ENCODE data around the gene ZNF219.
A peak's percentile ranks its signal among the peaks of the same experiment; 100 is the strongest.

Gene ZNF219

GRCh38 chr14:21086908-21087293, 11.6 kb downstream of the ZNF219 start:
- DNase-seq (ENCODE audit: low read depth), result no peak

DNA sequence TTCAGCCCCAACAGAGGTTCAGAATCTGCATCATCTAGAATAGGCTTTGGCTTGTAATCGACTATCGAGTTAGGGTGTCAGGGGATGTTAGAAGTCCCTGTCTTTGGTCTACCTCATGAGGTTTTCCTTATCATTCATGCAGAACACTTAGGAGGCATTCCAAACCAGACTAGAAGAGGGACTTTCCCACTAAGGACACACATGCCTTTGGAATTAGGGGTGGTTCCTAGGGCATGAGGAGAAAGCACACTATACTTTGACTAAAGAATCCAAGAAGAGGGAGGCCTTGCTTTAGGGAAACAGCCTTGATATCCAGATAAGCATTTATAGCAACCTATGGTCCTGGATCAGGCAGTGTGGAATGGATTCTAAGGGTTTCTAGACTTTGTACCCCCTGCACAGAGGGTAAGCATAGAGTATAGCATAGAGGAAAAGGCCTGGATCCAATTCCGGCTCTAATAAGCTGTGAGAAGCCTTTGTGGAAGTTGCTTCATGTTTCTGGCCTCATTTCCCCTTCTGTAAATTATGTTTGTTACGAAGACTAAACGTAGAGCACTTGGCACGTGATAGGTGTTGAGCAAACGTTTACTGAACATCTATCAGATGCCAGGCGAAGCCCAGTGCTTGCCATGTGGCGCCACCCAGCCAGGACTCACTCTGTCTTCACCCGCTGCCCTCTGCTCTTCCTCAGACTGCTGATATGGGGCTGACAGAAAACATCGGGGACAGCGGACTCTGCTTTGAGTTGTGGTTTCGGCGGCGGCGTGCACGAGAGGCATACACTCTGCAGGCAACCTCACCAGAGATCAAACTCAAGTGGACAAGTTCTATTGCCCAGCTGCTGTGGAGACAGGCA, 13.2 kb downstream of the ZNF219 start:
- DNase-seq (ENCODE audit: low read depth), result peak; percentile 51

DNA sequence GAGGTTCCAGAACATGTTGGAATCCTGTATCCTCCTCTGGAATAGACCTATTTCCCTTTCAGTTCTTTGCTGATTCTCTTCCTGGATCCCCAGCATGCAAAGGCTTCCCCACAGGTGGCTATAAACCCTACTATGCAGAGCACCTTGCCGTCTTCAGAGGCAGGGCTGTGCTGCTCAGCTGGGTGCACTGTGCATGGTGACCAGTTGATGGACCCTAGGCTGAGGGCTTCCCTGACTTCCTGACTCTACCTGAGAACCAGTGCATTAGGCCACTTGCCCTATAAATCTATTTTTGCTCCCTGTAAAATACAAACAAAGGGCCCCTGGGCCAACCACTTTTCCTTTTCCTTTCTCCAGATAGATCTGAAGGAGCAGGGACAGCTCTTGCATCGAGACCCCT, 14.1 kb downstream of the ZNF219 start:
- no peak for DNase-seq (ENCODE audit: low read depth)

- no peak for DNase-seq (ENCODE audit: low read depth)
These were observed 14.7 kb downstream of the ZNF219 start for GRCh38 chr14:21083565-21084325.

GRCh38 chr14:21081521-21082142, 16.8 kb downstream of the ZNF219 start:
- no peak for DNase-seq (ENCODE audit: low read depth)

- no peak for DNase-seq (ENCODE audit: low read depth)
These were observed 19.7 kb downstream of the ZNF219 start for GRCh38 chr14:21078726-21079125.

GRCh38 chr14:21078287-21078686, 20.2 kb downstream of the ZNF219 start:
- no peak for DNase-seq (ENCODE audit: low read depth)

GRCh38 chr14:21077672-21078071, 20.8 kb downstream of the ZNF219 start:
- no peak for DNase-seq (ENCODE audit: low read depth)

- no peak for DNase-seq (ENCODE audit: low read depth)
These were observed 22.6 kb downstream of the ZNF219 start for GRCh38 chr14:21075719-21076437.

GRCh38 chr14:21074398-21075272, 23.8 kb downstream of the ZNF219 start:
- DNase-seq (ENCODE audit: low read depth), result no peak

- DNase-seq (ENCODE audit: low read depth), result no peak
These were observed 24.5 kb downstream of the ZNF219 start for GRCh38 chr14:21073921-21074320.

DNA sequence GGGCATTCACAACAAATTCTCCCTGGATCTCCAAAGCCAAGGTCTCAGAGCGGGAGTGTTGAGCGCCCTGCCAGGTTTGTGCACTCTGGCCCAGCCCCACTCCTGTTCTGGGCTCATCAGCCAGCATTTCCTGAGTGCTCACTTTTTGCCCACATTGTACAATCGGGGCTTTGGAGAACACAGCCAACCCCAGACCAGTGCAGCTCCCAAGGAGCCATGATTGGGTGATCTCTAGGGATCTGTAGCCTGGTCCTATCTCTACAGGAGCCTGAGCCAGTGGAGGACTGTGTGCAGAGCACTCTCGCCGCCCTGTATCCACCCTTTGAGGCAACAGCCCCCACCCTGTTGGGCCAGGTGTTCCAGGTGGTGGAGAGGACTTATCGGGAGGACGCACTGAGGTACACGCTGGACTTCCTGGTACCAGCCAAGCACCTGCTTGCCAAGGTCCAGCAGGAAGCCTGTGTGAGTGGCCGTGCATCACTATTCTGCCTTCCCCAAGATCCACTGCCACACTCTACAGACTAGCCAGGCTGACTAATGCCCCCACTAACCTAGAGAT, 25.6 kb downstream of the ZNF219 start:
- no peak for DNase-seq (ENCODE audit: low read depth)

DNA sequence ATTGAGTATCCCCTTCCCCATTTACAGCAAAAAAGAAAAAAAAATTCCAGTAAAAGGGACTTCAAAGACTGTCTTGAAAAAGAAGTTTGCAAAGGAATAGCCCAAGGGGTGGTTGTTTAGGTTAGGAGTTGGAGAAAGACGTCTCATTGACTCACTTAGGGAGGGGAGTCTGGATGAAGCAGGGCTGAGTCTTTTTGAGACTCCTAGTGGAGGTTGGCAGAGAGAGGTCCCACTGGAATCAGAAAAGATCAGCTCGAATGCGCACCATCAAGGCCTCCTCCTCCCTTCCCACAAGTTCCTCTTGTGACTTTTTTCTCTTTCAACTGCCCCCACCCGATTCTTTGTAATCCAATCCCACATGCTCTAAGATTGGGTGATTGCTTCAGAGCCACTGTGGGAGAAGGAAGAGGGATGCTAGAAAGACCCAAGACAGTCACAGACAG, 26.4 kb downstream of the ZNF219 start:
- peak; percentile 63 for DNase-seq (ENCODE audit: low read depth)

DNA sequence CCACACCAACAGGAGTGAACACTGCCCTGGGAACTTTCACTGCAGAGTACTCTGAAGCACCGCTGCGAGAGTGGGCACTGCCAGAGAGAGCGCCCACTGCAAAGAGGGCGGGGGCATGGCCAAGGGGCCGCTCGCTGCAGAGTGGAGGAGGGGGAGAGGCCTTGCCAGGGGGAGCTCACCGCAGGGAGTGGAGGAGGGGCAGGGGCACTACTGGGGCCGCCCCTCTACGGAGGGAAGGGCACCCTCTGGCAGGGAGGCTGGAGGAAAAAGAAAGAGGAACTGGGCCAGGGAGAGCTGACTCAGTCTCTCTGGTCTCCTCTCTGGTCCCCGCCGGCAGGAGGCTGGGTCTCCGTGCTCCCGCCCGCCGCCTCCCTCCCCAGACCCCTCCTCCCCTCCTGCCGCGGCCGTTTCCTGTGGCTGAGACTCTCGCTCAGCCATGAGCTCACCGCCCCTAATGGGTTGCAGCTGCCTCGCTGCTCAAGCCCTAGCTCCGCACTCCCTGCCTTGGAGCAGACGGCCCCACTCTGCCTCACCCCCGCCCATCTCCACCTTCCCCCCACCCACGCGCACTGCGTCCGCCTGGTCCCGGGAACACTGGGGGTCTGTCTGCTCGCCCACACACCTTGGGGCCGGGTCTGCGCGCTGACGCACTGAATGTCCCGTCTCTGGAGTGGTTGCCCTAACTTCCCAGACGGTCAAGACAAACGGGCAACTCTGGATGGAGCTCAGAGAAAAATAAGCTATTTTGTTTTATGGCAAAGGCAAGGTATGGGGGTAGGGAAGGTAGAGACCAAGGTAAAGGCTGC, 27.0 kb downstream of the ZNF219 start:
- peak; percentile 68 for DNase-seq (ENCODE audit: low read depth)

GRCh38 chr14:21070610-21071224, 27.7 kb downstream of the ZNF219 start:
- no peak for DNase-seq (ENCODE audit: low read depth)

DNA sequence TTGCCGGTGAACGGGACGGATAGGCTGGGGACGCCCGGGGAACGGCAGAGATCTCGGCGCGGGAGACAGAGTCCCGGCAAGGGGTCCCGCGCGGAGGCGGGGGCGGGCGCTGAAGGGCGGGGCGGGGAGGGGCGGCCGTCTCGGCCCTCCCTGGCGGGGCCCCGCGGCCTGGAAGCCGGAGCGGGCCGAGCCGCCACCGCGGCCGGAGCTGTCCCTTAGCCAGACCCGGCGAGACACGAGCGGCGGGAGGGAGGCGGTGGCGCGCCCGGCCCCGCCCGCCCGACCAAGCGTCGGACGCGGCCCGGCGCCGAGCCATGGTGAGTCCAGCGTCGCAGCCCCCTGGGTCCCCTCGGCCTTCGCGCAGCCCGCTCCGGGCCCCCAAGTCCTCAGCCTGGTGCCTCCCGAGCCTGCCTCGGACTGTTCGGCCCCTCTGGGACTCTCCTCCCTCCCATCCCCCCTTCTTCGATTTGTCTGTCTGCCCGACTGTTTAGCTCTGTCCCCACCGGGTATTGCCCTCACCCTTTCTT, 28.3 kb downstream of the ZNF219 start, which contains the start of gene ARHGEF40:
Gene ARHGEF40, plus strand, starts transcription at position 222 of the 527 bp plus-strand sequence. Its CDS starts 93 bp downstream, at position 315.
- no peak for DNase-seq (ENCODE audit: low read depth)

GRCh38 chr14:21069388-21070082, 28.9 kb downstream of the ZNF219 start:
- DNase-seq (ENCODE audit: low read depth), result no peak

Data from GM04503 (cell line).